ENCODE data around the gene ENOX1. TPM values are rescaled to one million over a fixed set of nuclear protein-coding genes. Genes with fewer than 3 reads are reported as not detected.

ENOX1 gene
- total and polyA plus RNA-seq, 2 of the 8 experiments (the other 6 are each of a cell fraction or from before 2014, with no cell fraction given), result 0.23 to 0.37 TPM

- no peak for FAIRE-seq
These were observed 509.6 kb downstream of the ENOX1 start for GRCh38 chr13:43277142-43277541.

More at GRCh38 chr13:43277142-43277541, 509.6 kb downstream of the ENOX1 start:
- H2AK5ac ChIP-seq (ENCODE audit: low read depth, low read length), result no peak overlapping the region
- no peak overlapping the region for H2BK15ac ChIP-seq (ENCODE audit: low read length)
- H3K14ac ChIP-seq (ENCODE audit: insufficient read length), result no peak overlapping the region
- H2BK120ac ChIP-seq (replicated peaks; ENCODE audit: low read depth, low read length), result no peak overlapping the region
- no peak overlapping the region for H3K4ac ChIP-seq (replicated peaks; ENCODE audit: insufficient read length, low read depth, low read length)
- ChIA-PET POLR2A (ENCODE audit: partially characterized antibody) (no interaction called here), CTCF (ENCODE audit: partially characterized antibody) (interaction anchor here (1.2 kb wide), 1 partner anchor 192 kb away, joined by 3 read pairs; no protein-coding TSS in a partner anchor)
- H2AFZ ChIP-seq (ENCODE audit: low read length), result no peak overlapping the region
- H2BK20ac ChIP-seq (ENCODE audit: low read length), result no peak overlapping the region
- no peak overlapping the region for H3K9ac ChIP-seq (replicated peaks in 1 of 4; ENCODE audit: extremely low read depth in 1 of 4, low read depth in 3 of 4, low read length in 3 of 4)
- no peak overlapping the region for H3K18ac ChIP-seq (ENCODE audit: extremely low read depth, low read length)
- H3K36me3 ChIP-seq (ENCODE audit: control insufficient read depth in 2 of 4, insufficient read depth in 4 of 4, low read length in 3 of 4), result no peaks in the 10 kb centered on the region
- WGBS, 2 experiments (ENCODE audit: extremely low coverage in 1 of 2, insufficient coverage in 1 of 2, insufficient read length in 1 of 2, insufficient replicate concordance in 2 of 2, low coverage in 1 of 2, low lambda C conversion rate in 2 of 2, missing lambda C conversion rate in 1 of 2), result 88% methylated on average over 3 of the region's 3 CpGs; no CpG with 5 or more reads in 1 of the 2 experiments
- H3K79me1 ChIP-seq (ENCODE audit: low read depth, low read length), result no peaks in the 10 kb centered on the region
- no peaks in the 10 kb centered on the region for H3K9me3 ChIP-seq (ENCODE audit: insufficient read depth in 2 of 2, low read depth in 1 of 2, low read length in 1 of 2)
- no peak overlapping the region for H3K4me3 ChIP-seq (ENCODE audit: extremely low read depth in 1 of 4, insufficient read depth in 2 of 4, low read depth in 3 of 4, low read length in 4 of 4)
- no peak overlapping the region for H2BK5ac ChIP-seq (ENCODE audit: low read depth, low read length)
- H3K4me2 ChIP-seq (ENCODE audit: insufficient read depth in 1 of 2, low read depth in 2 of 2, low read length in 2 of 2), result no peak overlapping the region
- H3K27ac ChIP-seq (ENCODE audit: low read depth, low read length), result no peak overlapping the region
- no peaks in the 10 kb centered on the region for H3K4me1 ChIP-seq (replicated peaks in 1 of 4; ENCODE audit: control insufficient read depth in 3 of 4, insufficient read depth in 4 of 4, low read length in 3 of 4)
- no peaks in the 10 kb centered on the region for H3K23me2 ChIP-seq (ENCODE audit: low read depth, low read length)
- H2BK12ac ChIP-seq (ENCODE audit: low read depth, low read length), result no peak overlapping the region
- H3K23ac ChIP-seq (ENCODE audit: insufficient read length), result no peak overlapping the region
- TF ChIP-seq CHD1 (IDR thresholded peaks at IDR 0.05; ENCODE audit: low read depth, low read length), result no peak
- no peak for TF ChIP-seq CBX8 (IDR thresholded peaks at IDR 0.05; ENCODE audit: borderline replicate concordance, low read depth, low read length)
- TF ChIP-seq KDM5A (IDR thresholded peaks at IDR 0.05; ENCODE audit: low read length), result no peak
- no peak for TF ChIP-seq KDM4A (IDR thresholded peaks at IDR 0.05; ENCODE audit: low read depth, low read length, severe bottlenecking)
- TF ChIP-seq SP4 (IDR thresholded peaks at IDR 0.05; ENCODE audit: low read length), result no peak
- TF ChIP-seq TCF12 (IDR thresholded peaks at IDR 0.05; ENCODE audit: low read depth, low read length), result no peak
- no peak for TF ChIP-seq SAP30 (IDR thresholded peaks at IDR 0.05; ENCODE audit: insufficient read depth, insufficient replicate concordance, low read length)
- no peak for TF ChIP-seq SRF (IDR thresholded peaks at IDR 0.05; ENCODE audit: low read depth, low read length)
- no peak for TF ChIP-seq ATF2 (IDR thresholded peaks at IDR 0.05; ENCODE audit: low read length)
- no peak for TF ChIP-seq EP300 (IDR thresholded peaks at IDR 0.05; ENCODE audit: borderline replicate concordance in 1 of 2, low read depth in 2 of 2, low read length in 2 of 2)
- TF ChIP-seq NANOG (IDR thresholded peaks at IDR 0.05; ENCODE audit: insufficient read depth, low read depth, low read length, poor library complexity, severe bottlenecking), result no peak
- no peak for TF ChIP-seq POU5F1 (IDR thresholded peaks at IDR 0.05; ENCODE audit: low read depth, low read length)
- no peaks in the 10 kb centered on the region for H4K20me1 ChIP-seq (replicated peaks in 1 of 2; ENCODE audit: control insufficient read depth in 1 of 2, insufficient read depth in 2 of 2, low read length in 2 of 2)
- H3K56ac ChIP-seq (replicated peaks; ENCODE audit: insufficient read length, low read depth, low read length), result no peak overlapping the region
- H4K5ac ChIP-seq (ENCODE audit: insufficient read length, low read depth, low read length), result no peak overlapping the region
- no peaks in the 10 kb centered on the region for H3K27me3 ChIP-seq (replicated peaks in 1 of 4; ENCODE audit: control insufficient read depth in 3 of 4, extremely low read depth in 1 of 4, insufficient read depth in 3 of 4, low read length in 3 of 4)
- H4K91ac ChIP-seq (replicated peaks; ENCODE audit: insufficient read length, low read length), result no peak overlapping the region
- no peak overlapping the region for H4K8ac ChIP-seq (ENCODE audit: extremely low read depth, insufficient read depth, low read length)
- no peak for DNase-seq (ENCODE audit: low read depth in 1 of 2, low spot score in 2 of 2)
- no peaks in the 10 kb centered on the region for H3K79me2 ChIP-seq (ENCODE audit: control insufficient read depth in 1 of 2, insufficient read depth in 2 of 2, low read length in 2 of 2)

Data from H1 (cell line).